PC-3 (cell line): ENCODE data around the gene MAP3K3. TPM values are rescaled to one million over a fixed set of nuclear protein-coding genes. Genes with fewer than 3 reads are reported as not detected.
A peak's percentile ranks its signal among the peaks of the same experiment; 100 is the strongest.

ENCODE experiments used
- ATAC-seq: fragments of 200-7000 bp; cut with Tn5 transposase; 2 replicates; pipeline ENCODE4 v1.9.1; 2020; ENCODE audit warnings: mild to moderate bottlenecking, moderate library complexity
- BruUV-seq: library from RNA; stranded (reverse); fragments of 400-500 nt; replicated peaks from 2 replicates; lab custom pipeline; 2021; lab: Mats Ljungman, UMichigan
- CTCF ChIA-PET: fragments of 300-600 bp; sonication (Branson Sonifier 250); formaldehyde crosslinking; loops from one replicate; lab custom pipeline; 2022; ENCODE audit warnings: antibody characterized with exemption; lab: Charles Lee
- POLR2A ChIA-PET: fragments of 300-600 bp; sonication (Branson Sonifier 250); formaldehyde crosslinking; loops from one replicate; lab custom pipeline; 2022; ENCODE audit warnings: antibody characterized with exemption; ENCODE audit not compliant: unreplicated experiment; lab: Charles Lee
- DNase-seq: peaks from one replicate; pipeline ENCODE4 v3.0.0-alpha.2; 2015
- H2AFZ ChIP-seq: fragments of 300-600 bp; sonication (generic); 2 replicates; pipeline ENCODE4 v1.6.0; 2016; ENCODE audit warnings: antibody characterized with exemption, low read length
- H3F3A ChIP-seq: fragments of 300-600 bp; sonication (generic); one replicate; pipeline ENCODE4 v1.6.0; 2017; ENCODE audit warnings: antibody characterized with exemption, low read length, control low read depth, mild to moderate bottlenecking; ENCODE audit not compliant: unreplicated experiment
- H3K27ac ChIP-seq: fragments of 300-600 bp; sonication (generic); 2 replicates; pipeline ENCODE4 v1.5.1; 2016; ENCODE audit warnings: mild to moderate bottlenecking, low read length
- H3K27me3 ChIP-seq: fragments of 300-600 bp; sonication (generic); 2 replicates; pipeline ENCODE4 v1.6.1; 2016; ENCODE audit warnings: low read length, mixed read lengths
- H3K36me3 ChIP-seq: fragments of 300-600 bp; sonication (generic); 2 replicates; pipeline ENCODE4 v1.6.1; 2016; ENCODE audit warnings: low read depth, mixed run types, low read length, mixed read lengths
- H3K4me1 ChIP-seq: fragments of 300-600 bp; sonication (generic); 2 replicates; pipeline ENCODE4 v1.5.1; 2016; ENCODE audit warnings: low read length; ENCODE audit not compliant: insufficient read depth
- H3K4me2 ChIP-seq: fragments of 300-600 bp; sonication (generic); 2 replicates; pipeline ENCODE4 v1.6.0; 2016; ENCODE audit warnings: low read length
- H3K4me3 ChIP-seq: fragments of 300-600 bp; sonication (generic); 2 replicates; pipeline ENCODE4 v1.5.1; 2016; ENCODE audit warnings: mild to moderate bottlenecking, low read length, mixed read lengths
- H3K79me2 ChIP-seq: fragments of 300-600 bp; sonication (generic); 2 replicates; pipeline ENCODE4 v1.6.1; 2017; ENCODE audit warnings: low read length, mixed read lengths
- H3K9ac ChIP-seq: fragments of 300-600 bp; sonication (generic); 2 replicates; pipeline ENCODE4 v1.6.0; 2016; ENCODE audit warnings: mild to moderate bottlenecking, low read length
- H3K9me2 ChIP-seq: fragments of 300-600 bp; sonication (generic); replicated peaks from 2 replicates; pipeline ENCODE4 v1.6.1; 2016; ENCODE audit warnings: mixed run types, low read length, mixed read lengths
- H3K9me3 ChIP-seq: fragments of 300-600 bp; sonication (generic); 2 replicates; pipeline ENCODE4 v1.6.1; 2016; ENCODE audit warnings: low read length, mixed read lengths
- H4K20me1 ChIP-seq: fragments of 300-600 bp; sonication (generic); 2 replicates; pipeline ENCODE4 v1.6.1; 2016; ENCODE audit warnings: low read length, mixed read lengths
- EZH2 ChIP-seq: fragments of 300-600 bp; sonication (generic); IDR thresholded peaks from one replicate; pipeline ENCODE4 v1.6.1; 2017; ENCODE audit warnings: antibody characterized with exemption, mild to moderate bottlenecking, low read length; ENCODE audit not compliant: unreplicated experiment
- EZH2phosphoT487 ChIP-seq: fragments of 300-600 bp; sonication (generic); IDR thresholded peaks from 2 replicates; pipeline ENCODE4 v1.6.1; 2018; ENCODE audit warnings: mild to moderate bottlenecking, antibody characterized with exemption, low read length, borderline replicate concordance
- intact Hi-C: fragments of 100-400 bp; cut with micrococcal nuclease; formaldehyde crosslinking; loops from 2 replicates; pipeline ENCODE4 v1.9.0; 2023
- total RNA-seq: library from RNA; depleted of rRNA; stranded (reverse); fragments of >200 nt; gene quantifications from 2 replicates; pipeline ENCODE4 v1.2.3, GENCODE V29; 2014
- TF ChIP-seq, protein P1 (sequence below): fragments of 300-600 bp; sonication (generic); conservative IDR thresholded peaks from 2 replicates; pipeline ENCODE4 v1.5.1; 2017; ENCODE audit warnings: antibody characterized with exemption, low read depth, mild to moderate bottlenecking, low read length

The MAP3K3 gene
- total RNA-seq, 1 experiment from 2014 or later = 27.1 TPM

DNA sequence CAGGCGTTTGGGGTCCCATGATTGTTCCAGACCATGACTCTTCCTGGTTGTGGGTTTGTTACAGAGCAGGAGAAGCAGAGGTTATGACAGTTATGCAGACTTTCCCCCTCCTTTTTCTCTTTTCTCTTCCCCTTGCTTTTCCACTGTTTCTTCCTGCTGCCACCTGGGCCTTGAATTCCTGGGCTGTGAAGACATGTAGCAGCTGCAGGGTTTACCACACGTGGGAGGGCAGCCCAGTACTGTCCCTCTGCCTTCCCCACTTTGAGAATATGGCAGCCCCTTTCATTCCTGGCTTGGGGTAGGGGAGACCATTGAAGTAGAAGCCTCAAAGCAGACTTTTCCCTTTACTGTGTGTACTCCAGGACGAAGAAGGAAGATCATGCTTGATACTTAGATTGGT lies 29.4 kb upstream of the MAP3K3 start:
- H3K27me3 ChIP-seq = no peaks in the 10 kb centered on the region
- no peaks in the 10 kb centered on the region for H3K9me2 ChIP-seq
- DNase-seq = no peak
- POLR2A ChIA-PET = no interaction called here
- no peak overlapping the region for H3K4me3 ChIP-seq
- TF ChIP-seq, protein P1, sequence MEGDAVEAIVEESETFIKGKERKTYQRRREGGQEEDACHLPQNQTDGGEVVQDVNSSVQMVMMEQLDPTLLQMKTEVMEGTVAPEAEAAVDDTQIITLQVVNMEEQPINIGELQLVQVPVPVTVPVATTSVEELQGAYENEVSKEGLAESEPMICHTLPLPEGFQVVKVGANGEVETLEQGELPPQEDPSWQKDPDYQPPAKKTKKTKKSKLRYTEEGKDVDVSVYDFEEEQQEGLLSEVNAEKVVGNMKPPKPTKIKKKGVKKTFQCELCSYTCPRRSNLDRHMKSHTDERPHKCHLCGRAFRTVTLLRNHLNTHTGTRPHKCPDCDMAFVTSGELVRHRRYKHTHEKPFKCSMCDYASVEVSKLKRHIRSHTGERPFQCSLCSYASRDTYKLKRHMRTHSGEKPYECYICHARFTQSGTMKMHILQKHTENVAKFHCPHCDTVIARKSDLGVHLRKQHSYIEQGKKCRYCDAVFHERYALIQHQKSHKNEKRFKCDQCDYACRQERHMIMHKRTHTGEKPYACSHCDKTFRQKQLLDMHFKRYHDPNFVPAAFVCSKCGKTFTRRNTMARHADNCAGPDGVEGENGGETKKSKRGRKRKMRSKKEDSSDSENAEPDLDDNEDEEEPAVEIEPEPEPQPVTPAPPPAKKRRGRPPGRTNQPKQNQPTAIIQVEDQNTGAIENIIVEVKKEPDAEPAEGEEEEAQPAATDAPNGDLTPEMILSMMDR = no peak
- TF ChIP-seq EZH2phosphoT487 = no peak
- TF ChIP-seq EZH2 = no peak
- no peak overlapping the region for H2AFZ ChIP-seq
- no peaks in the 10 kb centered on the region for H4K20me1 ChIP-seq
- H3K79me2 ChIP-seq = no peaks in the 10 kb centered on the region
- peaks cover 40% of the 10 kb centered on the region for H3K36me3 ChIP-seq
- H3F3A ChIP-seq = no peaks in the 10 kb centered on the region
- no peak overlapping the region for H3K27ac ChIP-seq
- BruUV-seq = TSS peak; percentile 2
- ATAC-seq = no peak
- H3K4me2 ChIP-seq = no peak overlapping the region
- no peaks in the 10 kb centered on the region for H3K9me3 ChIP-seq
- CTCF ChIA-PET = no interaction called here
- no peak overlapping the region for H3K9ac ChIP-seq
- H3K4me1 ChIP-seq = peaks cover 18% of the 10 kb centered on the region
- intact Hi-C loops = no loop called here

DNA sequence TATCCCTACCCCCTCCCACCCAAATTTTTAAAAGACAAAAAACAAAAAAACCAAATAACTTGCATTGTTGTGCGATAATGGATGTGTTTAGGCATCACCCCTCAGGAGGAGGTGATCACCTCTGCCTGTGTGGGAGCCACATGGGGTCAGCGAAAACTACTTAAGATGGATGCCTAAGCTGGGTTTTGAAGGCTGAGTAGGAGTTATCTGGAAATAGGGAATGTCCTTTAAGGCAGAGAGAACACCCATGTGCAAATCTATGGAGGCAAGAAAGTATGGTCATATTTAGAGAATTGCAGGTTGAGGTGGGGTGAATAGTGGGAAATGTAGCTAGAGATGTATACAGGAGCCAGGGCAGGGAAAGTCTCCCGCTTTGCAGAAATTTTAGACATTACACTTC lies 27.1 kb upstream of the MAP3K3 start:
- Histone ChIP-seq H3K9me3 (no peaks in the 10 kb centered on the region), H4K20me1 (no peaks in the 10 kb centered on the region), H3K27me3 (no peaks in the 10 kb centered on the region), H3K79me2 (no peaks in the 10 kb centered on the region), H3K9ac (no peak overlapping the region), H3K4me1 (peaks cover 3% of the 10 kb centered on the region; the same call in 1 of the 2 replicates), H3K4me2 (no peak overlapping the region), H3K9me2 (no peaks in the 10 kb centered on the region), H3K4me3 (no peak overlapping the region), H2AFZ (no peak overlapping the region), H3F3A (no peaks in the 10 kb centered on the region), H3K27ac (no peak overlapping the region), H3K36me3 (peaks cover 23% of the 10 kb centered on the region)
- POLR2A ChIA-PET = interaction anchor here (0.6 kb wide), 1 partner anchor 1033 kb away, joined by 3 read pairs; no protein-coding TSS in a partner anchor
- BruUV-seq = no TSS peak
- intact Hi-C loops = no loop called here
- no peak for DNase-seq
- no peak for ATAC-seq
- CTCF ChIA-PET = no interaction called here
- TF ChIP-seq, protein P1 = no peak
- TF ChIP-seq EZH2 (no peak), EZH2phosphoT487 (no peak)

DNA sequence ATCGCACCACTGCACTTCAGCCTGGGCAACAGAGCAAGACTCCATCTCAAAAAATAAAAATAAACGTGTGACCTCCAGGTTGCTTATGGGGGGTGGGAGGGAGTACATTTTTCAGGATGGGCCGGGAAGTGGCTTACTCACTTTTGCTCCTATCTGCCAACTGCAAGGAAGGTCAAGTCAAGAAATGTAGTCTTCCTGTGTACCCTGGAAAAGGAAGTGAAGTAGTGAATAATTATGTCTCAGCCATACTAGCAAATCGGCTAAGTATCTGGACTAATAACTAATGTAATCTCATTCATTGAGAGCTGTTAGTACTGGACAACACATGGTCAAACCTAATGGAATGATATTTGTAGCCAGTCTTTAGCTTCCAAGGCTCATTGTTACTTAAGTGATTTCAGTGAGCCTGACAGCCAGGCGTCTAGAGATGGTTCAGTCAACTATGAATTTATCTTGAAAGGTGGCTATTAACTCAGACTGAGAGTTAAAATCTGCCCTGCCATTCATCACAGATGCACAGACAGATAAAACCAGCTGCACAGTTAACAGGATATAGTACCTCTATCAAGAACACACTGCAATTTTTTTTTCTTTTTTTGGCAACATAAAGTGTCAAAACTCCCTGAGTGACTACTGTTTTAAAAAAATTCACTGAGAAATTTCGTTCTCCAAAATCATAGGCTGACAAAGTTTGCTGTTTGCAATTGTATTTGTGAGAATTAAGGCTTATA lies 25.2 kb upstream of the MAP3K3 start:
- Histone ChIP-seq H3K27me3 (no peaks in the 10 kb centered on the region), H3K9ac (no peak overlapping the region), H3K79me2 (peaks cover 13% of the 10 kb centered on the region), H3K4me1 (peaks cover 15% of the 10 kb centered on the region), H3K4me3 (no peak overlapping the region), H3K9me3 (no peaks in the 10 kb centered on the region), H3K36me3 (peaks cover 5% of the 10 kb centered on the region; the same call in 1 of the 2 replicates), H3K9me2 (no peaks in the 10 kb centered on the region), H3K4me2 (no peak overlapping the region), H3K27ac (no peak overlapping the region), H4K20me1 (no peaks in the 10 kb centered on the region), H3F3A (no peaks in the 10 kb centered on the region), H2AFZ (no peak overlapping the region)
- TF ChIP-seq, protein P1 = no peak
- no peak for TF ChIP-seq EZH2
- TF ChIP-seq EZH2phosphoT487 = no peak
- no peak for ATAC-seq
- no TSS peak for BruUV-seq
- ChIA-PET POLR2A (interaction anchor here (0.5 to 0.7 kb wide), 3 partner anchors 50 to 152 kb away, joined by 3 to 13 read pairs (median 8); no protein-coding TSS in a partner anchor), CTCF (no interaction called here)
- intact Hi-C loops = no loop called here
- no peak for DNase-seq
